Amygdala (tissue), 56 donors: ENCODE measurements around the gene MAP3K9.

Source experiments
- DNase-seq, 56 donors: peaks; one replicate each; lab custom pipeline; 2025; lab: John Stamatoyannopoulos, UW

Gene MAP3K9

GRCh38 chr14:70821584-70822529 is 12.5 kb upstream of the MAP3K9 start:
- peak in 29 of 56 donors; percentile 6 to 61 (median 37) for DNase-seq

DNA sequence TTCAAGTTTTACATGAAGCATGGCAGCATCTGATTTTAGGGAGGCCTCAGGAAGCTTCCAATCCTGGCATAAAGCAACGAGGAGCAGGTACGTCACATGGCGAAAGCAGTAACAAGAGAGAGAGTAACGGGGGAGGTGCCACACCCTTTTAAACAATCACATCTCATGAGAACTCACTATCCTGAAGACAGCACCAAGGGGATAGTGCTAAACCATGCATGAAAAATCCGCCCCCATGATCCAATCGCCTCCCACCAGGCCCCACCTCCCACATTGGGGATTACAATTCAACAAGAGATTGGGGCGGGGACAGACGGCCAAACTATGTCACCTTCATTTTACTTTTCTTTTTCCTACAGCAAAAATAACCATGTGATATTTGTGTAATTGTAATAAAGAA is 7.2 kb upstream of the MAP3K9 start:
- DNase-seq = no peak

DNA sequence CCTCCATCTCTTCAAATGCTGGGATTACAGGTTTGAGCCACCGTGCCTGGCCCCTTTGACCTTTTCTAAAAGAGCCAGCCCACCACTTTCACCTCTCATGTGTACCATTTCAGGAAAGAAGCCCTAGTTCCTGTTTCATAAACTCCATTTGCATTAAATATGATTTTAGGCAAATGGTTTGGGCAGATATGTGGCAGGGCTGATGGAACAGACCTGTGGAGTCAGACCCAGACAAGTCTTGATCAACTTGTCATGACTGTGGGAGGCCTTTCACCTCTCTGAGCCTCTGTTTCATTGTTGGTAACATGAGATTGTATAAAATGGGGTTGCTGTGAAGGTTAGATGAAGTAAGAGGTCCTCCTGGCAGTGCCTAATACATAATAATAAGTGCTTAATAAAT is 5.2 kb upstream of the MAP3K9 start:
- no peak for DNase-seq

GRCh38 chr14:70812124-70812818 is 3.0 kb upstream of the MAP3K9 start:
- DNase-seq = no peak

DNA sequence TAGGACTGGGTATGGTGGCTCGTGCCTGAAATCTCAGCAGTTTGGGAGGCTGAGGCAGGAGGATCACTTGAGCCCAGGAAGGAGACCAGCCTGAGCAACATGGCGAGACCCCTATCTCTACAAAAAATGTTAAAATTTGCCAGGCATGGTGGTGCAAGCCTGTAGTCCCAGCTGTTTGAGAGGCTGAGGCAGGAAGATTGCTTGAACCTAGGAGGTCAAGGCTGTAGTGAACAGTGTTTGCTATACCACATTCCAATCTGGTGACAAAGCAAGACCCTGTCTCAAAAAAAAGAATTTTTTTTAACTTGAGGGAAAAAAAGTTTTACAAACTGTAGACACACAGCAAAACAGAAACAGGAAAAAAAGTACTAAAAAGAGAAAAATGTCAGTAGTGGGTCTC is 2.3 kb upstream of the MAP3K9 start:
- DNase-seq = no peak

DNA sequence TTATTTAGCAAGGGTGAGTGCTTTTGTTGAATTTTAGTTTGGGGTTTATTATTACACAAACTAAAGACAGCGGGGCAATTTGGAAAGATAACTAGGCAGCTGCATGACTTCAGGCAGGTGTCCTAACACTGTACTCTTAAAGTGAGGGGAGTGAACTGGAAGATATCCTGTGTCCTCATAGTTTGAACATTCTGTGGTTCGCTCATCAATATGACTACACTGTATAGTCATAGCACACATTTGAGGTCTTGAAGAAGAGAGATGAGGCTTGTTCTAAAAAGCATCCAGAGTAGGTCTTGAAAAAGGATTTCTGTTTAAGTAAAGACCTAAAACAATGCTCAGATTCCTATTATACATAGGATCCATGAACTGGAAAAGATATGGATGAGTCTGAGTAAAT is 1.7 kb upstream of the MAP3K9 start:
- DNase-seq = no peak

- DNase-seq = no peak
Observed at GRCh38 chr14:70810621-70811020, 1.3 kb upstream of the MAP3K9 start.

- peak in 6 of 56 donors; percentile 7 to 40 (median 28) for DNase-seq
Observed at GRCh38 chr14:70808416-70809224, 693 bp downstream of the MAP3K9 start.

DNA sequence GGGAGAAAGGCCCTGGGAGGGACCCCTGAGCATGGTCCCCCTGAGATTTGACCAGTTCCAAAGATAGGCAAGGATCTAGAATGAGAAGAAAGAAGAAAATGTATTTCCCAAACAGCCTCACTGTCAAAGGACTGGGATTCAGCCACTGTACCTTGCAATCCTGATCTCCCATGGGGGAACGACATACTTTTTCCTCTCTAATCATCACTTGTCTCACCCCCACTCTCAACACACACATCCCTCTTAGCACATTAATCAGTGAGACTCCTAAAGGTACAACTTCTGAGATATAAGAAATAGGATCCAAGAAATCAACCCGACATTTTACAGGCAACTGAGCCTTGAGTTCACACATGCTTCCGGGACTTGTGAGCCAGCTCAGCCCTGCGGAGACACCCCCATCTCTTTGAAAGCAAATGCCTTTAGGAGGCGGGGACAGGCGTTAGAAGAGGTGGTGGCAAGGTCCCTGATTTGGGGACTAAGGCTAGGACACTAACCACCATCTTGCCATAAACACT is 1.4 kb downstream of the MAP3K9 start:
- no peak for DNase-seq

GRCh38 chr14:70804556-70805162 is 4.7 kb downstream of the MAP3K9 start:
- no peak for DNase-seq

- peak in 3 of 56 donors; percentile 1 to 13 (median 11) for DNase-seq
Observed at GRCh38 chr14:70803321-70804310, 5.7 kb downstream of the MAP3K9 start.

DNA sequence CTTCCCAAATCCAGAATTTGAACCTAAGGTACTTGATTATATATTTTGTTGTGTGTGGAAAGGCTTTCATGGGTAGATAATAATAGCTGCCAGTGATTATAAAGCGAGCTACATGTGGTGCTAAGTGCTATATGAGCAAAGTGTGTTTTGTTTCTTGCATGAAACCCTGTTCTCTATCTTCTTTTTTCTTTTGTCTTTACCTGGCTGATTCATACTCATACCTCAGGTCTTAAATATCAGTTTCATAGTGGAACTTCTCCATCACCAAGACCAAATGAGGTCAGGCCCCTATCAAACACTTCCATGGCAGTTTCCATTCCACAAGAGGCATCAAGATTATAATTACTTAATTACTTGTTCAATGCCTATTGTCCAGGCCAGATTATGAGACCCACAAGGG is 6.9 kb downstream of the MAP3K9 start:
- no peak for DNase-seq

GRCh38 chr14:70801836-70802235 is 7.5 kb downstream of the MAP3K9 start:
- DNase-seq = no peak

- DNase-seq = no peak
Observed at GRCh38 chr14:70796551-70796950, 12.8 kb downstream of the MAP3K9 start.

GRCh38 chr14:70794294-70794693 is 15.0 kb downstream of the MAP3K9 start:
- no peak for DNase-seq

GRCh38 chr14:70793637-70794036 is 15.7 kb downstream of the MAP3K9 start:
- no peak for DNase-seq

DNA sequence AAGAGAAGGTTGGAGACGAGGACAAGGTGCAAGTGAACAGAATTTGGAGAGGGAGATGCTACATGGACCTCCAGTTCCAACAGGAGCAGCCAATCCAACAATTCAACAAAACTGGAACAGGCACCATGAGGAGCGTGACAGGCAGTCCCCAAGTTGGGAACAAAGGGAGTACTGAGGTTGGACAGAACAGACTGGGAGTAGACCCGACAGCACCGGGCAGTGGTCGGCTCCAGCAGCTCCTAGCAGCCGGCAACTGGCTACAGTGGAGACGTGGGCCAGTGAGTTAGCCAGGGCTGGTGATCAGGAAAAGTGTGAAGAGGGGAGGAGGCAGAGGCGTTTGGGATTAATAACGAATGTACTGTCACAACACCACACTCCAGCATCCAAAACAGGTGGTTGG is 16.4 kb downstream of the MAP3K9 start:
- DNase-seq = no peak

DNA sequence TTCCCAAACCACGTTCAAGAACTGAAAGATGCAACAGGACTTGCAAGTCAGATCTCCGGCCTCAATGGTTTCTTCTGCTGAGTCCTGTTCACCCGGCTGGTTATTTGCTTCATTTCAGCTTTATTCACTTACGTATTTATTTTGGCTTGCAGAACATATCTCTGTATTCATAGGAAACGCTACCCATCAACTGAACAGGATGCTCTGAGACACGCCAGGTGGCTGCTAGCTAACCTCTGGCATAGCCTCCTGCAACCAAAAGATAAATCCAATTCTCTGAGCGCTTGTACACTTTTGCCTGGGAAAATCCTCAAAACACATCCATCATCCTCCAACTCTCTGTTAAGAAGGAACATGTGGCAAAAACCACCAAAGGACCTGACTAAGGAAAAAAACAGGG is 17.3 kb downstream of the MAP3K9 start:
- no peak for DNase-seq

DNA sequence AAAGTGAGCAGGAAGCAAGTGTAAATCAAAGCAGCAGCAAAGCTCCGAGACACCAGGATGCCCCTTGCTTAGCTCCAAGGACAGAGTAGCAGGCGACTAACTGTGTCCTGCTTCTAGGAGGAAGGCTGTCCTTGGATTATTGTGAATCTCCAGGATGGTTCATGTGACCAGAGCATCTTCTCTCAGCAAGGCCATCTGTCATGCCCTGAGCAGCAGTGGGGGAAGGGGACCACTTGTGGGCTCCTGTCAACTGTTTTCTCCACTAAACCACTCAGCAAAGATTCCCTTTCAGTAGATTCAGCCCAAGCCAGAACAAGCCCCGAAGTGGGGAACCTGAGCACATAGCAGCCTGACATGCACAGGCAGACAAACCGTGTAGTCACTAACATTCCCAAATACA is 19.4 kb downstream of the MAP3K9 start:
- DNase-seq = no peak
